Stimulated activated CD8-positive, alpha-beta memory T cell treated with anti-CD3 and anti-CD28 coated beads, Interleukin-7, amount 100 ng/mL, for 48 hours (primary cell): ENCODE data around the gene MYOG.

Experiments used
- DNase-seq, 2 donors: peaks; one replicate each; pipeline ENCODE4 v3.0.0-alpha.2; 2020; ENCODE audit warnings: low read depth in 1 of 2; ENCODE audit errors: extremely low read depth in 1 of 2

Gene MYOG

GRCh38 chr1:203035111-203036000 is 50.5 kb downstream of the MYOG start:
- no peak for DNase-seq

- no peak for DNase-seq
Observed at GRCh38 chr1:203034422-203035110, 51.2 kb downstream of the MYOG start.

- no peak for DNase-seq
Observed at GRCh38 chr1:203033917-203034316, 51.9 kb downstream of the MYOG start.

- DNase-seq = no peak
Observed at GRCh38 chr1:203033287-203033686, 52.5 kb downstream of the MYOG start.
